ENCODE data around the gene RAB30.

- TF ChIP-seq CTCF (IDR thresholded peaks at IDR 0.05) (no peak), POLR2AphosphoS5 (IDR thresholded peaks at IDR 0.05) (no peak)
Observed at GRCh38 chr11:83073884-83074283, 2.2 kb upstream of the RAB30 start.

Measured in gastroesophageal sphincter (tissue), 3 donors.